Umbilical cord (tissue), 2 donors: Measurements from ENCODE around the gene MYO1D. TPM values are rescaled to one million over a fixed set of nuclear protein-coding genes. Genes with fewer than 3 reads are reported as not detected.
"Not testable (repeated sequence)": the region's sequence is repeated elsewhere in the genome, so short reads cannot be mapped to it uniquely, and the experiment has no call there.

Source experiments
- DNase-seq: peaks from one replicate; pipeline ENCODE4 v3.0.0-alpha.2; 2015; ENCODE audit warnings: low spot score
- total RNA-seq: library from RNA; depleted of rRNA; stranded (reverse); fragments of >200 nt; gene quantifications from one replicate; pipeline ENCODE4 v1.2.3, GENCODE V29; 2014; ENCODE audit warnings: low replicate concordance; ENCODE audit not compliant: insufficient read depth

MYO1D gene
- total RNA-seq, 1 donor from 2014 or later = 48.9 TPM

DNA sequence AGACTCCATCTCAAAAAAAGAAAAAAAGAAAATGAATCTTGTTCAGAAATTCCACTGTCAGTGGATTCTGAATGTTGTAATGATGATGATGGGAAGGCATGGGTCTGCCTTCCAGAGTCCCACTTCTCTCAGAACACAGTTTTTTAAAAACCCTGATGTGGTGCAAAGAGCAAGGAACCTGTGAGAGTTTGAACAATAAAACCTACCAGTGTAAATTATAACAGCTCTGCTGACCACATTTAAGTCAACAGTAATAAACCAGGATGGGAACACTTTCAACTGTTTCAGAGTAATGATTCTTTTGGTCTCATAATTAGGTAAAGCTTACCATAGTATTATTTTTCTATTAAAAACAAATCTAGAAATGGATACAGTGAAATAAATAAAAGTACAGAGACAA is 99.0 kb downstream of the MYO1D start:
- DNase-seq = no peak

GRCh38 chr17:32777436-32777835 is 99.5 kb downstream of the MYO1D start:
- no peak for DNase-seq

DNA sequence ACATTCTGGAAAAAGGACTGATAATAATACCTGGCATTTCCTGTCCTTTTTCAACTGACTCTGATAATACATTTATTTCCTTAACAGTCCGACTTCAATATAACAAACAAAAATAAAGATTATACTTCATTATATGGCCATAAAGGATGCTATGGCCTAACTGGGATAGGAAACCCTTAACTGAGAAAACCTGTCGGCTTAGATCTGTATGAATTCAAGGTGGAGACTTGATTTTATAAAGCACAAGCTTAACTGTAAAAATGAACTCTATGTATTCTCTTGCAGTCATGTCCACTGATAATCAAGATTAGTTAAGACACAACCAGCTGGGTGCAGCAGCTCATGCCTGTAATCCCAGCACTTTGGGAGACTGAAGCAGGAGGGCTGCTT is 102.2 kb downstream of the MYO1D start:
- DNase-seq = no peak

GRCh38 chr17:32773856-32774694 is 102.8 kb downstream of the MYO1D start:
- DNase-seq = no peak

DNA sequence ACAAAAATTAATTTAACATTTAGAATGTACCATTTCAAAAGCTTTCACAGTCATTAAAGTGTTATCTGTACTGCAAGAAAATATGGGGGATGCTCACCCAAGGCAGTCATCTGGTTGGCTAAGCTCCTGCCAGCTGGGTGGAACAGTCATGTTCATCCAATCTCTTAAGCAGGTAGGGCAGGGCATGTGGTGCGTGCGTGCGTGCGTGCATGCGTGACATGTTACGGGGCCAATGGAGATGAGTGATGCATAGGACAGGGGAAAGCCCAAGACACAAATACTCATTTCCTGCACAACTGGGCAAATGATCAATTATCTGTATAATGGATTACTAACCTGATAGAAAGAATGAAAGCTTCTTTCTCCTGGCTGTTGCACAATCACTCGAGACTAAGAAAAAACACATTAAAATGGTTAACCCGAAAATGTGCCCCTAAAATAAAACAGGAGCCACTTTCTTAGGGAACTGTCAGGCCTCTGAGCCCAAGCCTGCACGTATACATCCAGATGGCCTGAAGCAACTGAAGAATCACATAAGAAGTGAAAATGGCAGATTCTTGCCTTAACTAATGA is 104.4 kb downstream of the MYO1D start:
- no peak for DNase-seq

DNA sequence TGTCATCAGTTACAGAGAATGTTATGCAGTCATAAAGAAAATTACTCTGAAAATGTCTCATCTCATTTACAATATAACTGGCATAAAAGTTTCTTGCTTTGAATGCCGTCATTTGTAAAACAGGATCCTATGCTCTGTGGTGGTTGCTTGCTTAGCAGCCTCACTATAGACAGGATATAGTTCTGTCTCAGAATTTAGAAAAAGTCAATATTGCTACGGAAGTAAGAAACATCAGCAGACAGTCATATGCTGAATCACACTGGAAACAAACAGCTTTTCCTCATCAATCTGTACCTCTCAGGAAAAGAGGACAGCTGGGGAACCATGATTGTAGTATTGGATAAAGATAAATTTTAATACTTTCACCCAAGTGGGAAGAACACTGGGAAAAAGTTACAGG is 105.5 kb downstream of the MYO1D start:
- DNase-seq = no peak

GRCh38 chr17:32769846-32770245 is 107.1 kb downstream of the MYO1D start:
- DNase-seq = no peak

- DNase-seq = no peak
Observed at GRCh38 chr17:32763855-32764439, 113.0 kb downstream of the MYO1D start.

- DNase-seq = no peak
Observed at GRCh38 chr17:32759476-32759875, 117.4 kb downstream of the MYO1D start.

DNA sequence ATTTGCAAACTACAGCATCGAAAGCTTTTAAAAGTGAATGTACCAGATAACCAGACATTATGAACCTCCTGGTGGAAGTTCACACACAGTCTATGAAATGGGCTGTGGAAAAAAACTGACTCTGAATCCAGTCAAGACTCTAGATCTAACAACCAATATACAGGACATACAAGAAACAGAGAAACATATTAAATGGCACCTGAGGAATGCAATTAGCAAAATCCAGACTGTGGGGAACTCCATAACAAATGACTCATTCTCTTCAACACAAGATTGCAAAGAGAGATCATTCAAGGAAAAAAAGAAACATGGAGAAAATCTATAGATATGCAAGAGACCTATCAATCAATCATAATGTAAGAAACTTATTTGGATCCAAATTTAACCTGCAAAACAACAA is 119.0 kb downstream of the MYO1D start:
- DNase-seq = no peak

DNA sequence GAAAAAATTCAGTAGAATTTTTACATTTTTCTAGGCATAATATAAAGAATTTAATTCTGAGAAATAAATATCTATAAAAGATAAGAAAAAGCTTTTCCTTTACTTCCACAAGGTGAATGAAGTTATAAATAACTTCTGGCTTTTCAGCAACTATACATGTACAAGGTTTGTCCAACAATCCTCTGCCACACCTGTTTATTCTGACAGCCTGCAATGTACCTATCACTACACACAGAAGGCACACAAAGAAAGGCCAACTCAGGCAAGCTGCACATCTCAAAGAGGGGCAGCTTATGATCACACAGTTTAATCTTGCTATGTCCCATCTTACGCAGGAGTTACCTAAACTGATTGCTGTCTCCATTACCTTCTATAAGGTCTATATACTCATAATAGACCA is 120.2 kb downstream of the MYO1D start:
- no peak for DNase-seq

DNA sequence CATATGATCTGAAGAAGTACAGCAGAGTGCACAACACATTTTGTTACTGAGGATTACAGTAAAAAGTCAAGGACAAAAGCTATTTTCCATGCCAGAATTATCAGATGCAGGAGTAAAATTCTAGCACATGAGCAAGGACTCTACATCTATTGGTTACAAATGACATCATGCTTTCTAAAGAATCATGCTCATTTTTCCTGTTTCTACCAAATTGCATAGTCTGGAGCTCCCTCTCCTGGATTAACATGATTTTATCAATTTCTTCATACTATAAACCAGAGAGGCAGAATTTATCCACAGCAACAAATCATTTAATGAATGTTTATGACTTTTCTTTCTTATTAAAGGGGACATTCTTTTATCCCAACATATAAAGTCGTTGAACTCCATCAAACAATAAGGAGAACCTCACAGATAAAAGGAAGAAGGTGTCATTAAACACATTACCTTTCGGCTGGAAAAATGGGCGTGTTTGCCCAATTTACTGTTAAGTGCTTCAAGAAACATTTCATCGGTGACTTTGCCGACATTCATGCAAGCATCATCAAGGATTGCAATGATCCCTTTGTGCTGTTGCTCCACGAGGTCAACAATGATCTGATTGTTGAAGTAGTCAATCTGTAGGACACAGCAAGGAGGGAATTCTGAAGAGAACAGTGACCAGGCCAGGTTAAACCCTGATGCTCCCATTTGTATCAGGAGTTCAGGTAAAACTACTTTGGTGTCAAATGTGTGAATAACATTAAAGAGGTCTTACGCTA is 121.7 kb downstream of the MYO1D start:
- peak; percentile 78 for DNase-seq

DNA sequence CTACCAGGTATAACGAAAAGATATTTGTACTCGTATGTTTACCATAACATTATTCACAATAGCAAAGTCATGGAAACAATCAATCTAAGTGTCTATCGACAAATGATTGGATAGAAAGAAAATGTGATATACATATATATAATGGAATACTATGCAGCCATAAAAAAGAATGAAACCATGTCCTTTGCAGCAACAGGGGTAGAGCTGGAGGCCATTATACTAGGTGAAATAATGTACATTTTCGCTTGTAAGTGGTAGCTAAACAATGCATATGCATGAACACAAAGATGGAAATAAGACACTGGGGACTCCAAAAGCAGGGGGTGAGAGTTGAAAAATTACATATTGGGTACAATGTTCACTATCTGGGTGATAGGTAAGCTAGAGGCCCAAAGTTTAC is 124.0 kb downstream of the MYO1D start:
- no peak for DNase-seq

GRCh38 chr17:32747856-32748255 is 129.1 kb downstream of the MYO1D start:
- DNase-seq = no peak

- no peak for DNase-seq
Observed at GRCh38 chr17:32746698-32747097, 130.2 kb downstream of the MYO1D start.

DNA sequence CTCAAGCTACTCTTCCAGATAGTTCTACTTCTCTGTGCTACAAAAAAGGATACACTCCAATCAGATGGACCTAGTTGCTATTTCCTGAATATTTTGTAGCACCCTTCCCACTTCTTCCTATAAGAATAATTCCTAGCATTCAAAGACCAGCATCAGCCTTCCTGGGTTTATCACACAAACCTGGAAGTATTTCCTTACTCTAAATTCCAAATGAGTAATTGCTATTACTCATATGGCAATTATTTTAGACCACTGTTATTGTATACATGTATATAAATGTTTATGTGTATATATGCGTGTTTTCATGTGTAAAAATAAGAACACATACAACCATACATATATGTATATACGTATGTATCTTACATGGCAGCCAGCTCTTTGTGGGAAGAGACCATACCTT is 130.6 kb downstream of the MYO1D start:
- DNase-seq = no peak

DNA sequence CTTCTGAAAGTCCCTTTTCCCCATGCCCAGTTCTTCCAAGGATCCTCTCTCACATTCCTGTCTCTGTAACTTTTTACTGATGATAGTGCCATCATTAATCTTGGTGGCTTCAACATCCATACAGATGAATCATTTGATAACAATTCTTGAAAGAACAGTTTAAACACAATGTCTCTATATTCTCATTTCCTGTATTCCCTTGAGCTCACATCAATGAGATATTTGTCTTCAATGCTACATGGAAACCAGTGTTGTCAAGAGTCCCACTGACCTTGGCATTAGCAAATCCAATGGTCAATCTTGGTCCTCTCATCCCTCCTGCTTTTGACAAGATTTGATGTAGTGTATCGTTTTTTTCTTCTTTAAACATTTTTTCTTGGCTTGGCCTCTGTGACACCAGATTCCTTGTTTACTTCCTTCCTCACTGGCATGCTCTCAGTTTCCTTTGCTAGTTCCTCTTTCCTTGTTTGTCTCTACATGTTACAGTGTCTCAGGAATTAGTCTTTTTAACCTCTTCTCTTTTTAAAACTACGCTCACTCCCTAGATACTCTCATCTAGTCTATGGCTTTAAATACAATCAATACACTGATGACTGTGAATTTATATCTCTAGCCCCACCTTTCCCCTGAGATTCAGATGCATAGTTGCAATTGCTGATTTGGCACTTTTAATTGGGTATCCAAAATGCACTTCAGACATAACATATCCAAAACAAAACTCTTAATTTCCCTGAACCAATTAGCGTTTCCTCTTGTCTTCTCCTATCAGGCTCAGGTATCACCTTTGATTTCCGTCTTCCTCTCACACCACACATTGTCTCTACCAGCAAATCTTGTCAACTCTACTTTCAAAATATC is 134.0 kb downstream of the MYO1D start:
- DNase-seq = peak; percentile 19

DNA sequence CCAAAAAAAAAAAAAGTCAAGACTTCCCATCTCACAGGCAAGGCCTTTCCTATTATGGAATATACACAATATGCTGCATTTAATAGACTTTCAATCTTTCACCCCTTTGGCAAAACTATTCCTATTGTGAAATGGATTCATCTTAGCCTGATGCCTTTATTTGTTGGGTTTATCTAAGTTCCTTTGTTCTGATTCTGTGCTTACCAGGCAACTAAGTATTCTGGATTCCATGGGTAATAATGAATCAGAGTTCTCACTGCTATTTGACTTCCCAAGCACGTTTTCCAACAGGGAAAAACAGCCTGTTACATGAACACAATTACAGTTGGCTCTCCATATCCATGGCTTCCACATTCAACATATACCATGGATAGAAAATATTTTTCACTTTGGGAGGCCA is 135.5 kb downstream of the MYO1D start:
- DNase-seq = no peak

- DNase-seq = no peak
Observed at GRCh38 chr17:32739722-32740121, 137.2 kb downstream of the MYO1D start.

- DNase-seq = not testable (repeated sequence)
Observed at GRCh38 chr17:32739151-32739550, 137.8 kb downstream of the MYO1D start.

DNA sequence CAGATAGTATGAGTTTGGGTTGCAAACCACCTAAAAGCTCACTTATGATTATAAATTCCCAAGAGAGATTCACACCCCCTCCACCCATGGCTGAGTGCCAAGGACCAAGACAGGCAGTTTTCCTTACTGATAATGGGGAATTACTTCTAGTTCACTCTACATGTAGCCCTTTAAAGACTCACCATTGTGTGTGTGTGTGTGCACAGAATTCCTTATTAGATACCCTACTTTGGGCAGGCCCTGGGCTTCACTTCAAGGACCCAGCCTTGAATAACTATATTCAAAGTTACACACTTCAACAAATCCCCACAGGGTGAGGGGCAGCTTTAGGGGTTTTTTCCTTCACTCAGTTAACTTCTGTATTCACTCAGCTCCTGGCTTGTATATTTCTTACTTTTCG is 143.5 kb downstream of the MYO1D start:
- DNase-seq = no peak
